Gastroesophageal sphincter (tissue), 3 donors: ENCODE measurements around the gene SEC24D.

Experiments used
- CTCF ChIP-seq, 4 experiments: fragments of 200-600 bp in 2 of 4; fragments of 450-650 bp in 2 of 4; sonication (generic) in 1 of 4; IDR thresholded peaks; one replicate each; pipeline ENCODE4 v1.5.1; 2017 to 2019; ENCODE audit warnings: antibody characterized with exemption in 4 of 4, mild to moderate bottlenecking in 2 of 4, moderate library complexity in 2 of 4
- EP300 ChIP-seq: sonication (generic); formaldehyde crosslinking; IDR thresholded peaks from one replicate; pipeline ENCODE4 v1.6.1; 2017; ENCODE audit warnings: antibody characterized with exemption, mild to moderate bottlenecking
- POLR2A ChIP-seq, 2 donors: fragments of 450-650 bp; IDR thresholded peaks; one replicate each; pipeline ENCODE4 v1.6.1; 2017; ENCODE audit warnings: antibody characterized with exemption in 2 of 2, mild to moderate bottlenecking in 2 of 2, moderate library complexity in 1 of 2
- POLR2AphosphoS5 ChIP-seq: sonication (generic); formaldehyde crosslinking; IDR thresholded peaks from one replicate; pipeline ENCODE4 v1.6.1; 2017; ENCODE audit warnings: antibody characterized with exemption

DNA sequence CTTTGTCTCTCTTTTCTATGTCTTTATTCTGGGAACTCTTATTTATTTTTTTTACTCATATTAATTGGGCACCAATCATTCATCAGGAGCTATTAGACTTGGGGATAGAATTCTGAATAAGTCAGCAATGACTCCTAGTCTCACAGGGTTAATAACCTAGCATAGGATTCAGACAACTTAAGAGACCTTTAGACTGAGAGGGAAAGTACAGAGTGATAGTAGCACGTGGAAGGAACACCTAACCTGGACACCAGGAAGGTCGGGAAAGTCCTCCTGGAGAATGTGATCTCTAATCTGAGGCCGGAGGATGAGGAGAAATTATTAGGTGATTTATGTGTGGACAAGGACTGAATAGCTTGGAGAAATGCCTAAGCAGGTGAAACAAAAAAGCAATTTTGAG, 48.8 kb upstream of the SEC24D start:
- TF ChIP-seq CTCF (IDR thresholded peaks at IDR 0.05) (no peak), EP300 (no peak), POLR2AphosphoS5 (no peak), POLR2A (IDR thresholded peaks at IDR 0.05) (no peak)
